Activated naive CD8-positive, alpha-beta T cell treated with anti-CD3 and anti-CD28 coated beads, Interleukin-2, amount 50 U/mL, for 24 hours (primary cell): Measurements from ENCODE around the gene DACT1.
"Not testable (repeated sequence)": the region's sequence is repeated elsewhere in the genome, so short reads cannot be mapped to it uniquely, and the experiment has no call there.

Experiments
- ATAC-seq: fragments of 150-1000 bp; cut with Tn5 transposase; one replicate; pipeline ENCODE4 v1.10.0; 2021
- DNase-seq: peaks from one replicate; pipeline ENCODE4 v3.0.0; 2021
- H3K27ac Mint-ChIP-seq: one replicate; pipeline ENCODE4 v1.8.0; 2021; ENCODE audit warnings: mild to moderate bottlenecking, mixed read lengths
- H3K27me3 Mint-ChIP-seq: one replicate; pipeline ENCODE4 v1.8.0; 2021; ENCODE audit warnings: mixed read lengths
- H3K36me3 Mint-ChIP-seq: one replicate; pipeline ENCODE4 v1.8.0; 2021; ENCODE audit warnings: low read depth, mixed read lengths
- H3K4me1 Mint-ChIP-seq: one replicate; pipeline ENCODE4 v1.8.0; 2021; ENCODE audit warnings: mixed read lengths
- H3K4me3 Mint-ChIP-seq: one replicate; pipeline ENCODE4 v1.8.0; 2021; ENCODE audit warnings: mild to moderate bottlenecking, moderate library complexity, mixed read lengths
- H3K9me3 Mint-ChIP-seq: one replicate; pipeline ENCODE4 v1.8.0; 2021; ENCODE audit warnings: mixed read lengths

DACT1 gene

GRCh38 chr14:58637391-58638230 lies at the start of gene DACT1:
Gene DACT1 (plus strand): TSS chr14:58637962. CDS start chr14:58638203, 241 bp downstream.
- Mint-ChIP-seq H3K4me3 (peak within 1 kb of the TSS; percentile 81), H3K4me1 (peaks cover 36% of the 10 kb centered on the region), H3K27ac (peak within 1 kb of the TSS; percentile 53), H3K9me3 (no peaks in the 10 kb centered on the region), H3K36me3 (no peaks in the 10 kb centered on the region), H3K27me3 (peaks cover 39% of the 10 kb centered on the region)
- peak; percentile 55 for ATAC-seq
- DNase-seq: peak; percentile 45

DNA sequence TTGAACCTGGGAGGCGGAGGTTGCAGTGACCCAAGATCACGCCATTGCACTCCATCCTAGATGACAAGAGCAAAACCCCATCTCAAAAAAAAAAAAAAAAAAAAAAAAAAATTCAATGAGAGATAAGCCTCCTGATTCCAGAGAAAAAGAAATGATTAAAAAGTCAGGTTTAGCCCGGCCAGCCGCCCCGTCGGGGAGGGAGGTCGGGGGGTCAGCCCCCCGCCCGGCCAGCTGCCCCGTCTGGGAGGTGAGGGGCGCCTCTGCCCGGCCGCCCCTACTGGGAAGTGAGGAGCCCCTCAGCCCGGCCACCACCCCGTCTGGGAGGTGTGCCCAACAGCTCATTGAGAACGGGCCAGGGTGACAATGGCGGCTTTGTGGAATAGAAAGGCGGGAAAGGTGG lies 49.4 kb upstream of the DACT1 start:
- not testable (repeated sequence) for H3K27ac Mint-ChIP-seq, H3K36me3 Mint-ChIP-seq, H3K9me3 Mint-ChIP-seq, H3K4me1 Mint-ChIP-seq, H3K4me3 Mint-ChIP-seq, DNase-seq, H3K27me3 Mint-ChIP-seq, ATAC-seq

DNA sequence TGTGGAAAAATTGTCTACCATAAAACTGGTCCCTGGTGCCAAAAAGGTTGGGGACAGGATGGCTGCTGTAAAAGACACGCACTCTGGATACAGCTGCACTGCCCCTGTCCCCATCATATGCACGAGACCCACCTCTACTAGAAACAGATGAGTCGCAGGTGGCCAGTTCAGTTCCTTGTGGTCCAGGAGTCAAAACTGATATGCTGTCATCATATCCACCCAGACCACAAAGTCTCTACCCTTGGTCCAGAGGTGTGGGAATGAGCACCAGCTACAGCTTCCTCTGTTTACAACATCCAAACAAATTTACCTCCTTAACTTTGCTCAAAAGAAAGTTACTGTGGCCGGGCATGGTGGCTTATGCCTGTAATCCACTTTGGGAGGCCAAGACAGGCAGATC lies 43.8 kb upstream of the DACT1 start:
- H3K4me1 Mint-ChIP-seq: peaks cover 15% of the 10 kb centered on the region
- H3K27me3 Mint-ChIP-seq: peaks cover 5% of the 10 kb centered on the region
- H3K36me3 Mint-ChIP-seq: no peaks in the 10 kb centered on the region
- ATAC-seq: no peak
- no peak for DNase-seq
- no peak overlapping the region for H3K4me3 Mint-ChIP-seq
- H3K27ac Mint-ChIP-seq: no peak overlapping the region
- H3K9me3 Mint-ChIP-seq: no peaks in the 10 kb centered on the region

DNA sequence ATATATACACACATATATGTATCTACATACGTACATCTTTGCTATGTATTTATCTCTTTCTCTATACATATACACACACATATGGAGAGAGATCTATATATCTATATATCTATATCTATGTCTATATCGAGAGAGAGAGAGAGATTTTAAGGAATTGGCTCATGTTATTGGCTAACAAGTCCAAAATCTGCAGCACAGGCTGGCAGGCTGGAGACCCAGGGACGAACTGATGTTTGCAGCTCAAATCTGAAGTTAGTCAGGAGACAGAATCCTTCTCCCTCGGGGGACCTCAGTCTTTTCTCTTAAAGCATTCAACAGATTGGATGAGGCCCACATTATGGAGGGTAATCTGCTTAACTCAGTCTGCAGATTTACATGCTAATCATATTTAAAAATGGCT lies 40.7 kb upstream of the DACT1 start:
- peaks cover 10% of the 10 kb centered on the region for H3K27me3 Mint-ChIP-seq
- no peak for ATAC-seq
- H3K4me1 Mint-ChIP-seq: peaks cover 23% of the 10 kb centered on the region
- DNase-seq: no peak
- no peaks in the 10 kb centered on the region for H3K36me3 Mint-ChIP-seq
- H3K4me3 Mint-ChIP-seq: no peak overlapping the region
- H3K9me3 Mint-ChIP-seq: no peaks in the 10 kb centered on the region
- no peak overlapping the region for H3K27ac Mint-ChIP-seq

DNA sequence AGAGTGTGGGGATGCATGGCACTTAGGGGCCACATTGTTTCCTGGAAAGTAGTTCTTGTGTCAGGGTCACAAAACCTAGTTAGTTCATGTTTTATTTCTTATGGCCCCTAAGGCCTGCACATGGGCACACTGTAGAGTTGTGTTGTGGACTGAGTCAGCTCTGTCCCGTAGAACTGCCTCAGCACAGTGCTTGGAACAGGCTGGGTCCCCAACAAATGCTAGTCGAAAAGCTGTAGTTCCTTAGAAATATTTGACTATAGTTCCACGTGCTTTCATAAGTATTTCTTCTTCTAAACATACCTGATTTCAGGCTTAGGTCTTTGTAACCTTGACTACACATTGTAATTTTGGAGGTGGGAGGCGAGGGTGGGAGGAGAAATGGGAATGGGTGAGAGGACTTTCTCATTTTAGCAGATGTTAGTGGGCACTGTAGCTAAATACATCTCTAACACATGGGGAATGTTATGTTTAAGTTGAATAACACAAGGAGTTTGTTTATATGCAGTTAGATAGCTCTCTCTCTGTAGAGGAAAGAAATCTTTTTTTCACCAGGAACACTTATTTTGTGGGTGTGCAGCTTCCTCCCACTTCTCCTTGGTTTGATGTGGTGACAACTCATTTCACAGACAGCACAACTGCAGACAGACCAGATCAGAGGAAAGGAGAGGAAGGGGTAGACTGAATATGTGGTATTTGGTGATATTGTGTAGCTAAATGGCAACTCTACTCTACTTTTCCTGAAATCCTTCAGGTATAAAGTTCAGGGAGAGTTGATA lies 39.5 kb upstream of the DACT1 start:
- Mint-ChIP-seq H3K4me1 (peaks cover 23% of the 10 kb centered on the region), H3K4me3 (no peak overlapping the region), H3K27me3 (peaks cover 15% of the 10 kb centered on the region), H3K36me3 (no peaks in the 10 kb centered on the region), H3K9me3 (no peaks in the 10 kb centered on the region), H3K27ac (no peak overlapping the region)
- ATAC-seq (peak; percentile 67), DNase-seq (no peak)

GRCh38 chr14:58598804-58599525 lies 38.8 kb upstream of the DACT1 start:
- Mint-ChIP-seq H3K36me3 (no peaks in the 10 kb centered on the region), H3K27ac (no peak overlapping the region), H3K4me3 (no peak overlapping the region), H3K27me3 (peaks cover 15% of the 10 kb centered on the region), H3K4me1 (peaks cover 23% of the 10 kb centered on the region), H3K9me3 (no peaks in the 10 kb centered on the region)
- DNase-seq: no peak
- ATAC-seq: no peak

DNA sequence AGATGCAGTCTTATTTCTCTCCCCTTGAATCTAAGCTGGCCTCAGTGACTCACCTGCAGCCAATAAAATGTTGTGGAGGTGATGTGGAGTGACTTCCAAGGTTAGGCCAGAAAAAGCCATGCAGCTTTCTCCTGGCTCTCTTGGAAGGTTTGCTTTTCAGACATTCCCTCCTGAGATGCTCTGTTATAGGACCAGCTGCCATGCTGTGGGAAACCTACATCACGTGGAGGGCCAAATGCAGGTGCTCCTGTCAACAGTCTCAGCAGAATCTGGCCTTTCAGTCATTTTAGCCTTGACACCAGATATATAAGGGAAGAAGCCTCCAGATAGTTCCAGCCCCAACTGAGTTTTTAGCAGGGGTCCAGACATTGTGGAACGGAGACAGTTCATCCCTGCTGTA lies 38.1 kb upstream of the DACT1 start:
- no peak overlapping the region for H3K27ac Mint-ChIP-seq
- DNase-seq (no peak), ATAC-seq (no peak)
- H3K4me1 Mint-ChIP-seq: peaks cover 23% of the 10 kb centered on the region
- no peaks in the 10 kb centered on the region for H3K36me3 Mint-ChIP-seq
- no peak overlapping the region for H3K4me3 Mint-ChIP-seq
- H3K9me3 Mint-ChIP-seq: no peaks in the 10 kb centered on the region
- peaks cover 15% of the 10 kb centered on the region for H3K27me3 Mint-ChIP-seq

GRCh38 chr14:58605465-58605864 lies 32.3 kb upstream of the DACT1 start:
- no peaks in the 10 kb centered on the region for H3K4me1 Mint-ChIP-seq
- no peaks in the 10 kb centered on the region for H3K9me3 Mint-ChIP-seq
- H3K27me3 Mint-ChIP-seq: peaks cover 8% of the 10 kb centered on the region
- no peaks in the 10 kb centered on the region for H3K36me3 Mint-ChIP-seq
- no peak overlapping the region for H3K4me3 Mint-ChIP-seq
- no peak for ATAC-seq
- H3K27ac Mint-ChIP-seq: no peak overlapping the region
- no peak for DNase-seq

- ATAC-seq (no peak), DNase-seq (no peak)
- Mint-ChIP-seq H3K9me3 (no peaks in the 10 kb centered on the region), H3K36me3 (no peaks in the 10 kb centered on the region), H3K4me1 (no peaks in the 10 kb centered on the region), H3K4me3 (no peak overlapping the region), H3K27me3 (peaks cover 3% of the 10 kb centered on the region), H3K27ac (no peak overlapping the region)
These were observed 30.4 kb upstream of the DACT1 start for GRCh38 chr14:58607131-58607951.

DNA sequence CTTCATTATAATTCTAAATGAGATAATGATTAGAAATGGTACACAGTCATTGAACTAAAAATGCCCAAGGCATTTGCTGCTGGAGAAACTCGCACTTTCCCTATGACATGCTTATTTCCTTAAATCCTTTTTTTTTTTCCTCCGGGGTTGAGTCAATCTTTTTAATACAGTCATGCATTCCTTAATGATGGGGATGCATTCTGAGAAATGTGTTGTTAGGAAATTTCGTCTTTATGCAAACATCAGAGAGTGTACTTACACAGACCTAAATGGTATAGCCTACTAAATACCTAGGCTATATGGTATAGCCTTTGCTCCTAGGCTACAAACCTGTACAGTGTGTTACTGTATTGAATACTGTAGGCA lies 29.8 kb upstream of the DACT1 start:
- H3K27me3 Mint-ChIP-seq: peaks cover 2% of the 10 kb centered on the region
- ATAC-seq (no peak), DNase-seq (no peak)
- H3K36me3 Mint-ChIP-seq: no peaks in the 10 kb centered on the region
- no peak overlapping the region for H3K4me3 Mint-ChIP-seq
- H3K4me1 Mint-ChIP-seq: no peaks in the 10 kb centered on the region
- H3K9me3 Mint-ChIP-seq: no peaks in the 10 kb centered on the region
- no peak overlapping the region for H3K27ac Mint-ChIP-seq

GRCh38 chr14:58617619-58618018 lies 20.1 kb upstream of the DACT1 start:
- DNase-seq: no peak
- H3K9me3 Mint-ChIP-seq: no peaks in the 10 kb centered on the region
- H3K4me3 Mint-ChIP-seq: no peak overlapping the region
- no peaks in the 10 kb centered on the region for H3K36me3 Mint-ChIP-seq
- no peak overlapping the region for H3K27ac Mint-ChIP-seq
- peaks cover 3% of the 10 kb centered on the region for H3K27me3 Mint-ChIP-seq
- H3K4me1 Mint-ChIP-seq: no peaks in the 10 kb centered on the region
- ATAC-seq: no peak

GRCh38 chr14:58620011-58620410 lies 17.8 kb upstream of the DACT1 start:
- no peak overlapping the region for H3K27ac Mint-ChIP-seq
- no peak for DNase-seq
- no peaks in the 10 kb centered on the region for H3K4me1 Mint-ChIP-seq

GRCh38 chr14:58625438-58625837 lies 12.3 kb upstream of the DACT1 start:
- no peaks in the 10 kb centered on the region for H3K9me3 Mint-ChIP-seq
- no peak overlapping the region for H3K4me3 Mint-ChIP-seq
- ATAC-seq: no peak
- H3K27me3 Mint-ChIP-seq: no peaks in the 10 kb centered on the region
- no peaks in the 10 kb centered on the region for H3K36me3 Mint-ChIP-seq
- no peak overlapping the region for H3K27ac Mint-ChIP-seq
- DNase-seq: no peak
- peaks cover 5% of the 10 kb centered on the region for H3K4me1 Mint-ChIP-seq

More at GRCh38 chr14:58620011-58620410, 17.8 kb upstream of the DACT1 start:
- no peak overlapping the region for H3K4me3 Mint-ChIP-seq
- H3K9me3 Mint-ChIP-seq: no peaks in the 10 kb centered on the region
- H3K27me3 Mint-ChIP-seq: peaks cover 3% of the 10 kb centered on the region
- no peak for ATAC-seq
- no peaks in the 10 kb centered on the region for H3K36me3 Mint-ChIP-seq

- ATAC-seq: no peak
- Mint-ChIP-seq H3K27ac (no peak overlapping the region), H3K4me1 (peaks cover 5% of the 10 kb centered on the region), H3K36me3 (no peaks in the 10 kb centered on the region), H3K9me3 (no peaks in the 10 kb centered on the region), H3K4me3 (no peak overlapping the region), H3K27me3 (no peaks in the 10 kb centered on the region)
- no peak for DNase-seq
These were observed 11.3 kb upstream of the DACT1 start for GRCh38 chr14:58626431-58626831.
